H1 (cell line): ENCODE results near the gene CERS3. TPM values are rescaled to one million over a fixed set of nuclear protein-coding genes. Genes with fewer than 3 reads are reported as not detected.

Source experiments
- CTCF ChIA-PET: fragments of 300-600 bp; sonication (Branson Sonifier 250); formaldehyde crosslinking; loops from one replicate; lab custom pipeline; 2021; ENCODE audit not compliant: partially characterized antibody; lab: Charles Lee
- POLR2A ChIA-PET: fragments of 300-600 bp; sonication (Branson Sonifier 250); formaldehyde crosslinking; loops from one replicate; lab custom pipeline; 2021; ENCODE audit warnings: inconsistent platforms; ENCODE audit not compliant: partially characterized antibody; lab: Charles Lee
- DNase-seq, 2 experiments: peaks; one replicate each; pipeline versions ENCODE4 v3.0.0 to v3.0.0-alpha.2; 2010 to 2022; ENCODE audit warnings: low spot score in 2 of 2, low read depth in 1 of 2, mixed read lengths in 1 of 2
- FAIRE-seq: peaks from 2 replicates; lab custom pipeline; 2011; peaks lifted over from hg19 to GRCh38; lab: Jason Lieb, UNC
- H2AFZ ChIP-seq: 2 replicates; pipeline ENCODE4 v1.8.1; 2012; ENCODE audit warnings: low read length, inconsistent platforms
- H2AK5ac ChIP-seq: 2 replicates; pipeline ENCODE4 v1.6.1; 2013; ENCODE audit warnings: low read depth, low read length
- H2BK120ac ChIP-seq: replicated peaks from 2 replicates; pipeline ENCODE3; 2013; ENCODE audit warnings: low read depth, low read length, inconsistent platforms
- H2BK12ac ChIP-seq: 2 replicates; pipeline ENCODE4 v1.6.1; 2013; ENCODE audit warnings: low read depth, low read length
- H2BK15ac ChIP-seq: 2 replicates; pipeline ENCODE4 v1.6.1; 2013; ENCODE audit warnings: low read length
- H2BK20ac ChIP-seq: 2 replicates; pipeline ENCODE4 v1.6.1; 2013; ENCODE audit warnings: low read length
- H2BK5ac ChIP-seq: 2 replicates; pipeline ENCODE4 v1.6.1; 2013; ENCODE audit warnings: low read depth, low read length
- H3K14ac ChIP-seq: 2 replicates; pipeline ENCODE4 v1.6.1; 2013; ENCODE audit warnings: inconsistent platforms; ENCODE audit not compliant: insufficient read length
- H3K18ac ChIP-seq: 2 replicates; pipeline ENCODE4 v1.6.1; 2013; ENCODE audit warnings: low read length; ENCODE audit errors: extremely low read depth
- H3K23ac ChIP-seq: 2 replicates; pipeline ENCODE4 v1.6.1; 2013; ENCODE audit warnings: inconsistent platforms; ENCODE audit not compliant: insufficient read length
- H3K23me2 ChIP-seq: 2 replicates; pipeline ENCODE4 v1.6.1; 2013; ENCODE audit warnings: low read depth, low read length
- H3K27ac ChIP-seq: 2 replicates; pipeline ENCODE4 v1.6.1; 2011; ENCODE audit warnings: low read depth, low read length, inconsistent platforms
- H3K27me3 ChIP-seq, 4 experiments: replicated peaks in 1 of 4; 1 replicate in 1 of 4; 2 replicates in 3 of 4; pipeline versions ENCODE4 v1.6.1 to v1.8.1; 2011 to 2013; ENCODE audit warnings: low read length in 3 of 4, mild to moderate bottlenecking in 3 of 4, inconsistent platforms in 2 of 4, mixed read lengths in 2 of 4, moderate library complexity in 1 of 4; ENCODE audit not compliant: control insufficient read depth in 3 of 4, insufficient read depth in 3 of 4; ENCODE audit errors: extremely low read depth in 1 of 4
- H3K36me3 ChIP-seq, 4 experiments: 2 replicates each; pipeline versions ENCODE4 v1.6.1 to v1.8.1; 2011 to 2013; ENCODE audit warnings: mild to moderate bottlenecking in 4 of 4, low read length in 3 of 4, moderate library complexity in 2 of 4, control low read depth in 1 of 4, inconsistent platforms in 1 of 4; ENCODE audit not compliant: insufficient read depth in 4 of 4, control insufficient read depth in 2 of 4
- H3K4ac ChIP-seq: replicated peaks from 2 replicates; pipeline ENCODE3; 2013; ENCODE audit warnings: low read length, low read depth, mixed read lengths, inconsistent platforms; ENCODE audit not compliant: insufficient read length
- H3K4me1 ChIP-seq, 4 experiments: replicated peaks in 1 of 4; 1 replicate in 1 of 4; 2 replicates in 3 of 4; pipeline versions ENCODE4 v1.6.1 to v1.8.1; 2011 to 2013; ENCODE audit warnings: low read length in 3 of 4, inconsistent platforms in 2 of 4, mixed read lengths in 1 of 4; ENCODE audit not compliant: insufficient read depth in 4 of 4, control insufficient read depth in 3 of 4
- H3K4me2 ChIP-seq, 2 experiments: 2 replicates each; pipeline versions ENCODE4 v1.6.1 to v1.8.1; 2011 to 2013; ENCODE audit warnings: low read depth in 2 of 2, low read length in 2 of 2, control low read depth in 1 of 2, inconsistent platforms in 1 of 2, mild to moderate bottlenecking in 1 of 2; ENCODE audit not compliant: insufficient read depth in 1 of 2
- H3K4me3 ChIP-seq, 4 experiments: fragments of 200-600, 300-600 bp in 1 of 4; sonication (generic), shearing (Covaris generic), sonication (Bioruptor Twin) in 1 of 4; 2 replicates each; pipeline versions ENCODE4 v1.5.1 to v1.8.1; 2011 to 2016; ENCODE audit warnings: low read length in 4 of 4, low read depth in 3 of 4, control low read depth in 2 of 4, inconsistent platforms in 2 of 4, mild to moderate bottlenecking in 2 of 4, mixed read lengths in 1 of 4, moderate library complexity in 1 of 4; ENCODE audit not compliant: insufficient read depth in 2 of 4; ENCODE audit errors: extremely low read depth in 1 of 4
- H3K56ac ChIP-seq: replicated peaks from 2 replicates; pipeline ENCODE3; 2013; ENCODE audit warnings: low read depth, mild to moderate bottlenecking, mixed read lengths, low read length, inconsistent platforms; ENCODE audit not compliant: insufficient read length
- H3K79me1 ChIP-seq: 2 replicates; pipeline ENCODE4 v1.6.1; 2013; ENCODE audit warnings: low read depth, low read length, control low read depth
- H3K79me2 ChIP-seq, 2 experiments: 2 replicates each; pipeline versions ENCODE4 v1.6.1 to v1.8.1; 2012 to 2013; ENCODE audit warnings: low read length in 2 of 2, mild to moderate bottlenecking in 2 of 2, inconsistent platforms in 1 of 2; ENCODE audit not compliant: insufficient read depth in 2 of 2, control insufficient read depth in 1 of 2
- H3K9ac ChIP-seq, 4 experiments: replicated peaks in 1 of 4; 1 replicate in 1 of 4; 2 replicates in 3 of 4; pipeline versions ENCODE4 v1.6.1 to v1.8.1; 2011 to 2013; ENCODE audit warnings: low read depth in 3 of 4, low read length in 3 of 4, control low read depth in 2 of 4, mild to moderate bottlenecking in 2 of 4, moderate library complexity in 2 of 4, inconsistent platforms in 1 of 4; ENCODE audit errors: extremely low read depth in 1 of 4
- H3K9me3 ChIP-seq, 2 experiments: 2 replicates each; pipeline versions ENCODE4 v1.6.1 to v1.8.1; 2012 to 2013; ENCODE audit warnings: mild to moderate bottlenecking in 2 of 2, moderate library complexity in 2 of 2, control low read depth in 1 of 2, inconsistent platforms in 1 of 2, low read depth in 1 of 2, low read length in 1 of 2, mixed read lengths in 1 of 2; ENCODE audit not compliant: insufficient read depth in 2 of 2
- H4K20me1 ChIP-seq, 2 experiments: replicated peaks in 1 of 2; 2 replicates each; pipeline versions ENCODE3 to v1.8.1; 2011 to 2013; ENCODE audit warnings: inconsistent platforms in 2 of 2, low read length in 2 of 2, mild to moderate bottlenecking in 1 of 2; ENCODE audit not compliant: insufficient read depth in 2 of 2, control insufficient read depth in 1 of 2
- H4K5ac ChIP-seq: 2 replicates; pipeline ENCODE4 v1.6.1; 2013; ENCODE audit warnings: low read length, low read depth, mixed read lengths, inconsistent platforms; ENCODE audit not compliant: insufficient read length
- H4K8ac ChIP-seq: 2 replicates; pipeline ENCODE4 v1.8.0; 2013; ENCODE audit warnings: mild to moderate bottlenecking, moderate library complexity, low read length, inconsistent platforms; ENCODE audit not compliant: insufficient read depth; ENCODE audit errors: extremely low read depth
- H4K91ac ChIP-seq: replicated peaks from 2 replicates; pipeline ENCODE3; 2013; ENCODE audit warnings: low read length, mixed read lengths, inconsistent platforms; ENCODE audit not compliant: insufficient read length
- BRCA1 ChIP-seq: IDR thresholded peaks from 2 replicates; pipeline ENCODE4 v1.6.1; 2012; ENCODE audit warnings: low read depth, low read length, improper control_type of control experiment
- CREB1 ChIP-seq: IDR thresholded peaks from 2 replicates; pipeline ENCODE4 v1.6.1; 2012; ENCODE audit warnings: inconsistent platforms
- CTCF ChIP-seq, 3 experiments: IDR thresholded peaks; 1 replicate in 2 of 3; 2 replicates in 1 of 3; pipeline versions ENCODE4 v1.5.1 to v1.6.1; 2011; ENCODE audit warnings: low read length in 3 of 3, mild to moderate bottlenecking in 3 of 3, inconsistent platforms in 2 of 3, low read depth in 1 of 3, moderate library complexity in 1 of 3; ENCODE audit not compliant: insufficient read depth in 1 of 3; ENCODE audit errors: control extremely low read depth in 1 of 3
- GABPA ChIP-seq: IDR thresholded peaks from 2 replicates; pipeline ENCODE4 v1.6.1; 2011; ENCODE audit warnings: mild to moderate bottlenecking, low read length, moderate library complexity, borderline replicate concordance; ENCODE audit not compliant: insufficient read depth
- KDM1A ChIP-seq: fragments of 200-600, 300-600 bp; sonication (generic); IDR thresholded peaks from 2 replicates; pipeline ENCODE4 v1.7.1; 2016; ENCODE audit warnings: mild to moderate bottlenecking, low read length, borderline replicate concordance
- PHF8 ChIP-seq: fragments of 200-600 bp; sonication (generic); conservative IDR thresholded peaks from 2 replicates; pipeline ENCODE4 v1.7.1; 2012; ENCODE audit warnings: low read depth, mild to moderate bottlenecking, inconsistent platforms, low read length, moderate library complexity
- RNF2 ChIP-seq: fragments of 200-900, 300-1000 bp; sonication (generic); IDR thresholded peaks from 2 replicates; pipeline ENCODE4 v1.7.1; 2016; ENCODE audit warnings: borderline replicate concordance, low read depth, mild to moderate bottlenecking, antibody characterized with exemption, low read length; ENCODE audit not compliant: poor library complexity, severe bottlenecking; ENCODE audit errors: missing control alignments
- SIX5 ChIP-seq: IDR thresholded peaks from 2 replicates; pipeline ENCODE4 v1.6.1; 2011; ENCODE audit warnings: mild to moderate bottlenecking, low read depth, low read length
- TCF12 ChIP-seq: IDR thresholded peaks from 2 replicates; pipeline ENCODE4 v1.6.1; 2011; ENCODE audit warnings: low read depth, mild to moderate bottlenecking, low read length
- WGBS, 2 experiments: shearing (Covaris generic) in 1 of 2; methylation state at CpG; one replicate each; pipeline versions ENCODE4 v1.1.6 to v1.1.7; 2013 to 2015; ENCODE audit warnings: low lambda C conversion rate in 2 of 2, mixed read lengths in 2 of 2, inconsistent platforms in 1 of 2, low coverage in 1 of 2, missing lambda C conversion rate in 1 of 2; ENCODE audit not compliant: insufficient replicate concordance in 2 of 2, insufficient coverage in 1 of 2, insufficient read length in 1 of 2; ENCODE audit errors: extremely low coverage in 1 of 2, missing lambda C conversion rate in 1 of 2; 5-methylcytosine and 5-hydroxymethylcytosine counted together
- polyA plus RNA-seq, 7 experiments: library from polyadenylated mRNA; depleted of rRNA in 3 of 7; stranded (reverse) in 5 of 7; unstranded in 2 of 7; fragments of >200 nt in 5 of 7; fragments of 200-250 nt in 2 of 7; gene quantifications; 1 replicate in 5 of 7; 2 replicates in 1 of 7; 4 replicates in 1 of 7; pipeline versions ENCODE4 v1.2.1 to v1.2.3, GENCODE V29; 2011 to 2013; ENCODE audit warnings: missing spikeins in 2 of 7, mixed read lengths in 2 of 7
- total RNA-seq: library from RNA; stranded (reverse); fragmentation: NEBNext Ultra II Directional; extraction: Animal tissue kit (Norgen Biotek cat#: 25700); gene quantifications from 2 replicates; pipeline ENCODE4 v1.2.1, GENCODE V29; 2021

CERS3 gene
- total and polyA plus RNA-seq, 2 of the 8 experiments (the other 6 are each of a cell fraction or from before 2014, with no cell fraction given), result 0.62 TPM; not detected in 1

DNA sequence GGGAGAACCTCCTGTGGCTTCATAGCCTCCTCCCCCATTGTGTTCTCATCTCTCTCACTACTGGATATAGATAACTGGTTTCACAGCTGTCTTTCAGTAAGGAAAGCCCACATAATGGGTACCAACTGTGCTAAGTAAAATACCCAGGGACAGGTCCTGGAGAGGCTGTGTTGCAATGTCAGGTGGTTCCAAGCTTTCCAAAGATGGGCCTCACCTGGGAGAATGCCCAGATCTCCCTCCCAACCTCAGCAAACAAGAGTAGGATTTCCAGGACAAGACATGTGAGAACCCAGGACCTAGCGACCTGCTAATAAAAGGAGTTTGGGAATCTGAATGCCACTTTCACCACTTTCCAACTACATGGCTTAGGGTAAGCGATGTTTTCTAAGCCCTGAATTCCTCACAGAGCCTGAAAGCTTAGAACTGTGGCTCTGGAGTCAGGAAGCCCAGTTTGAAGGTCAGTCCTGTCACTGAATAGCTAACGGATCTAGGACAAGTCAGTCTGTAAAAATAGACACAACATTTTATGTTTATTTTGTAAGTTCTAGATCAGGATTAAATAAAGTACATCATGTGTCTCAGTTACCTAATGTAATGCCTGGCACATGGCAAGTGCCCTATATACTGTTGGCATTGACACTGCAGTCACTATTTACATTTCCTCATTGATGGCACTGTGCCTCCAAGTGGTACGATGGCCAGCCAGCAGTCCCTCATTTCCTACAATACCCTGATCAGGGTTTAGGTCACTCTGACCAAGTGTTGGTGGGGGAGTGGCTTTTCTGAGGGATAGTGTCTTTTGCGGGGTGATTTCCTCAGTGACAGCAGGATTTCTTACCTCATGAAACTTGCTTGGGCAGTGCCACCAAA lies 11.9 kb downstream of the CERS3 start:
- WGBS, 2 experiments, result 88% methylated on average over 5 of the region's 5 CpGs; no CpG with 5 or more reads in 1 of the 2 experiments
- POLR2A ChIA-PET, result no interaction called here
- H4K91ac ChIP-seq, result no peak overlapping the region
- TF ChIP-seq CTCF (IDR thresholded peaks at IDR 0.05; ENCODE audit: control extremely low read depth in 1 of 3, insufficient read depth in 1 of 3, low read depth in 1 of 3, low read length in 3 of 3), result no peak
- no peak for TF ChIP-seq CREB1
- TF ChIP-seq TCF12, result no peak
- TF ChIP-seq RNF2, result no peak
- no peak for TF ChIP-seq BRCA1
- TF ChIP-seq SIX5, result no peak
- no peak for TF ChIP-seq GABPA
- TF ChIP-seq KDM1A, result no peak
- no peak for TF ChIP-seq PHF8

More for the DNA sequence above, 11.9 kb downstream of the CERS3 start:
- Histone ChIP-seq H3K14ac (no peak overlapping the region), H4K20me1 (no peaks in the 10 kb centered on the region), H2AFZ (no peak overlapping the region), H2AK5ac (no peak overlapping the region), H3K4me3 (no peak overlapping the region), H3K9me3 (peaks cover 57 to 64% of the 10 kb centered on the region in 2 experiments; a peak in 3 of 4 replicates), H3K4ac (no peak overlapping the region), H3K27me3 (no peaks in the 10 kb centered on the region), H2BK120ac (no peak overlapping the region), H4K8ac (no peak overlapping the region), H4K5ac (no peak overlapping the region), H3K18ac (no peak overlapping the region), H3K9ac (no peak overlapping the region), H3K36me3 (no peaks in the 10 kb centered on the region), H2BK15ac (no peak overlapping the region), H3K27ac (no peak overlapping the region), H3K4me2 (no peak overlapping the region), H3K56ac (no peak overlapping the region), H3K23me2 (no peaks in the 10 kb centered on the region; the same call in 1 of the 2 replicates), H3K4me1 (no peaks in the 10 kb centered on the region), H2BK20ac (no peak overlapping the region), H2BK12ac (no peak overlapping the region), H3K79me2 (no peaks in the 10 kb centered on the region), H3K23ac (no peak overlapping the region), H2BK5ac (no peak overlapping the region), H3K79me1 (no peaks in the 10 kb centered on the region)
- DNase-seq (no peak), FAIRE-seq (no peak)
- CTCF ChIA-PET, result interaction anchor here (1.3 kb wide), 1 partner anchor 167 kb away, joined by 3 read pairs; no protein-coding TSS in a partner anchor
